Measurements from ENCODE around the gene LINC01488. TPM values are rescaled to one million over a fixed set of nuclear protein-coding genes. Genes with fewer than 3 reads are reported as not detected.
A peak's percentile ranks its signal among the peaks of the same experiment; 100 is the strongest.

Gene LINC01488
- total RNA-seq, 2 donors from 2014 or later: not detected

DNA sequence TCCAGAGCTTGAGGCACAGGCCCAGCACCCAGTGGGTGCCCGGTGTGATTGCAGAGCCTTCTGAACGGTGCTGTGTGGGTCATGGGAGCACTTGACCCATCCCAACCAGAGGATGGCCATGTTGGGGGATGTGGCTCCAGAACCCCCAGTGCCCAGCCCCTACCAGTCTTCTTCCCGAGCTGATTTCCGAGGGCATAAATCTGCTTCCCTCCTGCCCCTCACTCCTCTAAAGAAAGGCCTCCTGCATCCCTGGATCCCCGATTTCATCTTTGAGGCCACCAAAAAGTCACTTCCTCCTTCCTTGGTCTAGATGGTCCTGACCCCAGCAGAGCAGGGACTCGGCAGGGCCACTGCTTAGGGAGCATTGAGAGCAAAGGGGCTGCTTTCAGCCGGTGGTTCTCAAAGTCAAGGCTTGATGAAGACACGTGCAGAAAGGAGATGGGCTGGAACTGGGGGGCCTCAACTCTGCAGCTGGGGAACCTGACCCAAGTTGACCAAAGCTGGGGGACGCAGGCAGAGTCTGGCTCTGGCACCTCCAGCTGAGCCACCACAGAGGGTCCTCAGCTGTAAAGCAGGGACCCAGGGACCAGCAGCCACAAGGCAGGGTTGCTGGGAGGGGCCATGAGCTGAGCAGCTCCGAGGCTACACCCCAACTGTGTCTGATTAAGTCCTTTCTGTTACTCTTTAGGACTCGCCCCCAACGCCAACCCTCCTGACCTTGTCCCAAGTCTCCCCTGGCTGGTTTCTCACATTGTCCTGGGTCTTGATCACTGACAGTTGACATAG, 56.6 kb downstream of the LINC01488 start:
- Mint-ChIP-seq H3K9me3 (no peaks in the 10 kb centered on the region), H3K27ac (no peak overlapping the region), H3K36me3 (no peaks in the 10 kb centered on the region)
- ATAC-seq: no peak
- no peak for DNase-seq (ENCODE audit: low spot score in 2 of 2)

DNA sequence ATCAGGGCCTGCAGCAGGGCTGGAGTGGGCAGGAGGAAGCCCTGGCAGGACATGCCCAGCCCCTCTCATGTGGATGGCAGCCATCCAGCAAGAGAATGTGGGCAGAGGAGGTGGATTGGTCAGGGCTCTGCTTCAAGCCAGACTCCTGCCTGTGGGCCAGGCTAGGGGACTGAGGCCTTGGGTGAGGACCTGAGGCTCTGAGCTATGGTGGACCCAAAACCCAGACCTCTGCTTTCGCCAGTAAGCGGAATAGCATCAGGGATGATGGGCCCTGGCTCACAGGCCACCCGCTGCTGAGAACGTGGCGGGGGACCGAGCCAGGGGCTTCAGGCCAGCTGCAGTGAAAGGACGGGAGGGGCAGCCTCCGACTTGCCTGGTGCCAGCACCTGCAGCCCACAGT, 57.4 kb downstream of the LINC01488 start:
- H3K9me3 Mint-ChIP-seq: no peaks in the 10 kb centered on the region
- DNase-seq (ENCODE audit: low spot score in 2 of 2): no peak
- ATAC-seq: no peak
- H3K27ac Mint-ChIP-seq: peak overlapping the region in 1 of 2 donors; percentile 37
- H3K36me3 Mint-ChIP-seq: no peaks in the 10 kb centered on the region

DNA sequence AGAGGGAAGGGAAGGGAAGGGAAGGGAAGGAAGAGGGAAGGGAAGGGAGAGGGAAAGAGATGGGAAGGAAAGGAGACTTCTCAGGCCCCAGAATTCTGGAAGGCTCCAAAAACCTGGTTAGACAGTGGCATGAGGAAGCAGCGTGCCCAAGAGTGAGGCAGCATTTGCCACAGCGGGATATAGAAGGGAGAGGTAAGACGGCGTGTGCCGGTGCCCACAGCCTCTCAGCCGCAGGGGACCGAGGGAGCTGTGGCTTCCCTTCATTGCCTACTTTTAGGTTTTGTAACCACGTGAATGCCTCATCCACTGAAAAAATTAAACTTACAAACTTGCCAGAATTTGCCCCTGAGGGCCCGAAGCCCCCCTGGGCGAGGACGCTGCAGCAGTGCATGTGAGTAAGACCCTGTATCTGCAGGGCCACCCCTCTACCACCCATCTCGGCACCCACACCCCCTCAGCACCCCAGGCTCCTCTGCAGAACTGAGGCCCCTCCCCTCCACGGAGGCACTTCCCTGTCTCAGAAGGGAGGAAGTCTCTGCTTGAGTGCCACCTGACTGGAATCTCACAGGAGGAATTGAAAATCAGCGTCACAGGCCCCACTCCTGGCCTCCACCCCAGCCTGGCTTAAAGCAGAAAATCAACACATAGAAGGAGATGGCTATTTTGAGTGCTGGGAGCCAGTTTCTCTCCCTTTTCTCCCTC, 58.1 kb downstream of the LINC01488 start:
- Mint-ChIP-seq H3K36me3 (no peaks in the 10 kb centered on the region), H3K27ac (peak overlapping the region in 1 of 2 donors; percentile 37), H3K9me3 (no peaks in the 10 kb centered on the region)
- no peak for DNase-seq (ENCODE audit: low spot score in 2 of 2)
- ATAC-seq: no peak

DNA sequence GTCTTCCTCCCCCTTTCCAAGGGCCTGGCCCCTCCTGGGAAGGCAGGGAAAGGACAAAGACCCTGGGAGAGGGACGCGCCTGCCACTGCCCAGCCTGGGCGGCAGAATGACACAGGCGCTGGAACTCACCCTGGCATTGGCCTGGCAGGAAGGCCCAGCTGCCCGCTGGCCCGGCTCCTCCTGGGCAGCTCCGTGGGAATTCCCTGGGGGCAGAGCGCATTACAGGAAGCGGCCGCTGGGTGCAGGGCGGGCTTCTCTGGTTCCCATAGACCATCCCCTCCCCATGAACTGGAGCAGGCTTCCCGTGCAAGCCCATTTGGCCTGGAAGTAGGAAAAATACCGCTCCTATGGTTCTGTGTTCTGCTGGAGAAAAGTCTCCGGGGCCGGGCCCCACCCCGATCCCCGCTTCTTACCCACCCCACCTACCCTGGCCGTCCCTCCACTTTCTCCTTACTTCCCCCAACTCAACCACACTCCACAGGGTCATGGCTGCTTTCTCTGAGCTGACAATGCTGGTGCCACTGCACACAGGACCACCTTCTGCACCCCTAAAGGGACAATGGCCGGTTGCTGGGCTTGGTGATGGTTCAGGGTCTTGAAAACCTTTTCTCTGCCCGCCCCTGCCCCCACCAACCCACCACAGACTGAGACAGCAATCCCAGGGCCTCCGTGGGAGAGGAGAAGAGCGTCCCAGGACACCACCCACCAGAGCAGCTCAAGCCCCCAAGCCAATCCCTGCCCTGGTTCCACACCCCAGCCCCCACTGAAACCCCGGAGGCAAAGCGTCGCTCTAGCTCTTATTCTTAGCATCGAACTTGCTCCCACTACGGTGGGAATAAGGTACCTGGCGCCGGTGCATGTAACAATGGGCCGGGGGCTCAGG, 58.9 kb downstream of the LINC01488 start:
- DNase-seq (ENCODE audit: low spot score in 2 of 2): no peak
- no peak for ATAC-seq
- H3K9me3 Mint-ChIP-seq: no peaks in the 10 kb centered on the region
- H3K36me3 Mint-ChIP-seq: no peaks in the 10 kb centered on the region
- no peak overlapping the region for H3K27ac Mint-ChIP-seq

DNA sequence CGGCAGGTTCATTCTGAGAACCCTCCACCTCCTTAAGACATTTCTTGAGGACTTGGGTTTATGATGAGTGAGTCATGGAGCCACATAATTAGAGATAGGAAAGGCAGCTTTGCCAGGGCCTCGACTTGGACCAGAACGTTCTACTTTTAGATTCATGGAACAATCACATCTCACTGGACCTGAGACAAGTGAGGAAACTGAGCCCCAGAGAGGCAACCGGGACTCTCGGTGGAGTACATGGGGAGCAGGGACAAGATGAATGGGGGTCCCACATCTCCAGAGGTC, 59.5 kb downstream of the LINC01488 start:
- no peak for DNase-seq (ENCODE audit: low spot score in 2 of 2)
- ATAC-seq: no peak
- Mint-ChIP-seq H3K27ac (no peak overlapping the region), H3K36me3 (no peaks in the 10 kb centered on the region), H3K9me3 (no peaks in the 10 kb centered on the region)

DNA sequence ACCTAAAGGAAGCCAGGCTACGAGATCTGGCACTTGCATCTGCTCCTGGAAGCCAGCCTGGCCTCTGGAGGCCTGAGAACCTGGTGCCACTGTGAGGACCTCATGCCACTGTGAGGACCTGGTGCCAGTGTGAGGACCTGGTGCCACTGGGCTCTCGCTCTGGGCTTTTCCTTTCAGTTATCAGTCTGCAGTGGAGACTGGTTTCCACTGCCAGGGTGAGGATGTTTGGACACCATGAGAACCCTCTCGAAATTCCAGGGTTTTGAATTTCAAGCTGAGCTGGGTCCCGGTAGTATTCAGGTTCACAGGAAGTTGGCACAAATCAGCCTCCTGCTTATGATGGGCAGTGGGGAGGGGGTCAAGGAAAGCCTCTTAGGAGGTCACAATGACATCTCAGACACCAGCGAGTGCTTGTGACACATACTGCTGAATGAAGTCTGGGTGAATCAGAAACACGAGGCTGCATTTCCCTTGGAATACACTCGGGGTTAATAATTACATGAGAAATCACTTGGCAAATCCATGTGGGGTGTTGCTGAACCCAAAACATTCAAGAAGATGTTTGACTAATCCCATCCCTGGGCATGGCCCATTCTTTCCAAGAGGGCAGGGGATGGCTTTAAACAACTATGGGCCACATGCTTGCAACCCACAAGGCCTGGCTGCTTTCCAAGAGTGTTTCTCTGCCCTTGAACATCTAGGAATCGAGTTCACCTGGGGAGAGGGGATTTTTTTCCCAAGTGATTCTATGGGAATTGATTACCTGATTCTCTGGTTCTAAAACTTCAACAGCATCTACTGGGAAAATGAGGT, 60.2 kb downstream of the LINC01488 start:
- no peaks in the 10 kb centered on the region for H3K36me3 Mint-ChIP-seq
- H3K9me3 Mint-ChIP-seq: no peaks in the 10 kb centered on the region
- DNase-seq (ENCODE audit: low spot score in 2 of 2): no peak
- no peak overlapping the region for H3K27ac Mint-ChIP-seq
- ATAC-seq: no peak

DNA sequence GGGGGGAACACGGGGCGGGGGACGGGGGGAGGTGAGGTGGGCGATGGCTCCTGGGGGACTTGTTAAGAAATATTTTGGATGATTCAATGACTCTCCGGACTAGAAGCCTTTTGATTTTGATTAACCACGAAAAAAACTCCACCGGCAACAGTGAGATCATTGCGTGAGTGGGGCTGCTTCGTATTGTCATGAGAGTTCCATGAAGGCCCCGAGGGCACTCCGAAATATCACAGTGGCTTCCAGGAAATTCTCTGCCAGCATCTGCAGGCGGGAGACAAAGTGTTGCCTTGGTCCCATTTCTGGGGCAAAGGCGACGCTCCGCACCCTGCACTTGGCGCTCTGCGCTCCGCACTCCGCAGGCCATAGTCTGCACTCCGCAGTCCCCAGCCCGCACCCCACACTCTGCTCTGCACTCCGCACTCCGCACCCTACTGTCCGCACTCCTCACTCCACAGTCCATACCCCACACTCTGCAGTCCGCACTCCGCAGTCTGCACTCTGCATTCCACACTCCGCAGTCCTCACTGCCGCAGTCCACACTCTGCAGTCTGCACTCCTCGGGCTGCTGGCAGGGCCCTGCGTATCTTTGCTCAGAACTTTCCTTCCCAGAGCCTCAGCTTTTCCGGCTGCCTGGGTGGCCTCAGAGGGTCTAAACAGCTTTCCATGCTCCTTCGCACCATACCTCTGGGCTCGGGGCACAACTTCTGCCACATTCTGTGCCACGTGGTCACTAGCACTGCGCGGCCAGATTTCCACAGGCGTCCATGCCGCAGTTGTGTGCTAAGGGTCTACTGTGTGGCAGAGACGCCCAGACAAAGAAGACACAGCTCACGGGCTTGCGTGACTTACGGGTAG, 61.1 kb downstream of the LINC01488 start:
- H3K36me3 Mint-ChIP-seq: no peaks in the 10 kb centered on the region
- no peak for DNase-seq (ENCODE audit: low spot score in 2 of 2)
- no peaks in the 10 kb centered on the region for H3K9me3 Mint-ChIP-seq
- H3K27ac Mint-ChIP-seq: no peak overlapping the region
- no peak for ATAC-seq

Other genes starting within 250 kb of the LINC01488 start
- gene MYEOV, start 187.5 kb upstream of the LINC01488 start, total RNA-seq: not detected
- gene CCND1, start 159.5 kb downstream of the LINC01488 start, total RNA-seq: under 1 TPM; 0.16 to 0.39 TPM
- 10 to 100 TPM; 19.1 to 21.0 TPM for gene LTO1, start 193.7 kb downstream of the LINC01488 start, total RNA-seq
- under 1 TPM in 1 of 2 donors, not detected in 1; 0.11 TPM for gene FGF19, start 222.4 kb downstream of the LINC01488 start, total RNA-seq

All from activated naive CD4-positive, alpha-beta T cell treated with anti-CD3 and anti-CD28 coated beads, Interleukin-2, amount 50 U/mL, for 72 hours (primary cell).